RWPE1 (cell line): ENCODE measurements around the gene CEP78.
"Not testable (repeated sequence)": the region's sequence is repeated elsewhere in the genome, so short reads cannot be mapped to it uniquely, and the experiment has no call there.

ENCODE experiments used
- CTCF ChIA-PET: fragments of 350-600 bp; sonication (Branson Sonifier 250); formaldehyde crosslinking; extraction: SDS; loops from one replicate; lab custom pipeline; 2021; lab: Yijun Ruan, JAX
- POLR2A ChIA-PET: fragments of 400-600 bp; formaldehyde crosslinking; extraction: SDS; loops from one replicate; lab custom pipeline; 2020; ENCODE audit warnings: antibody characterized with exemption; ENCODE audit not compliant: low non-redundant PET; lab: Yijun Ruan, JAX
- DNase-seq: peaks from one replicate; pipeline ENCODE4 v3.0.0; 2012; ENCODE audit warnings: low spot score
- H3K27ac ChIP-seq: fragments of 450-650 bp; 2 replicates; pipeline ENCODE4 v1.5.1; 2017
- TF ChIP-seq, protein P1 (sequence below): fragments of 450-650 bp; conservative IDR thresholded peaks from 2 replicates; pipeline ENCODE4 v1.5.1; 2017; ENCODE audit warnings: low read depth, mild to moderate bottlenecking

Gene CEP78

DNA sequence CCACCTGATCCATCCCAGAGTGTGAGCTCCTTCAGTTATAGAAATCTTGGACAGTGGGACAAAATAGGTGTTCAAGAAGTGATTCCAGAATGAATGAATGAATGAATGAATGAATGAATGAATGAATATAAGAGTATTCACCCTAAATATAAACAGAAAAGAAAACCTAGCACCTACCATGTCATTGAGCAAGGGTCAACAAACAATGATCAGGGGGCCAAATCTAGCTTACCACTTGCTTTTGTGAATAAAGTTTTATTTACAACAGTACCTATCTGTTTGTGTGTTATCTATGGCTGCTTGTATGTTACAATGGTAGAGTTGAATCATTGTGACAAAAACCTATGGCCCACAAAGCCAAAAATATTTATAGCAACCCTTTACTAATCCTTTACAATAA lies 43.9 kb upstream of the CEP78 start:
- TF ChIP-seq, protein P1, sequence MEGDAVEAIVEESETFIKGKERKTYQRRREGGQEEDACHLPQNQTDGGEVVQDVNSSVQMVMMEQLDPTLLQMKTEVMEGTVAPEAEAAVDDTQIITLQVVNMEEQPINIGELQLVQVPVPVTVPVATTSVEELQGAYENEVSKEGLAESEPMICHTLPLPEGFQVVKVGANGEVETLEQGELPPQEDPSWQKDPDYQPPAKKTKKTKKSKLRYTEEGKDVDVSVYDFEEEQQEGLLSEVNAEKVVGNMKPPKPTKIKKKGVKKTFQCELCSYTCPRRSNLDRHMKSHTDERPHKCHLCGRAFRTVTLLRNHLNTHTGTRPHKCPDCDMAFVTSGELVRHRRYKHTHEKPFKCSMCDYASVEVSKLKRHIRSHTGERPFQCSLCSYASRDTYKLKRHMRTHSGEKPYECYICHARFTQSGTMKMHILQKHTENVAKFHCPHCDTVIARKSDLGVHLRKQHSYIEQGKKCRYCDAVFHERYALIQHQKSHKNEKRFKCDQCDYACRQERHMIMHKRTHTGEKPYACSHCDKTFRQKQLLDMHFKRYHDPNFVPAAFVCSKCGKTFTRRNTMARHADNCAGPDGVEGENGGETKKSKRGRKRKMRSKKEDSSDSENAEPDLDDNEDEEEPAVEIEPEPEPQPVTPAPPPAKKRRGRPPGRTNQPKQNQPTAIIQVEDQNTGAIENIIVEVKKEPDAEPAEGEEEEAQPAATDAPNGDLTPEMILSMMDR, result no peak
- no peak overlapping the region for H3K27ac ChIP-seq
- CTCF ChIA-PET, result interaction anchor here (0.5 kb wide), 2 partner anchors 183 to 734 kb away, joined by 3 read pairs; no protein-coding TSS in a partner anchor
- DNase-seq, result no peak
- POLR2A ChIA-PET, result no interaction called here

DNA sequence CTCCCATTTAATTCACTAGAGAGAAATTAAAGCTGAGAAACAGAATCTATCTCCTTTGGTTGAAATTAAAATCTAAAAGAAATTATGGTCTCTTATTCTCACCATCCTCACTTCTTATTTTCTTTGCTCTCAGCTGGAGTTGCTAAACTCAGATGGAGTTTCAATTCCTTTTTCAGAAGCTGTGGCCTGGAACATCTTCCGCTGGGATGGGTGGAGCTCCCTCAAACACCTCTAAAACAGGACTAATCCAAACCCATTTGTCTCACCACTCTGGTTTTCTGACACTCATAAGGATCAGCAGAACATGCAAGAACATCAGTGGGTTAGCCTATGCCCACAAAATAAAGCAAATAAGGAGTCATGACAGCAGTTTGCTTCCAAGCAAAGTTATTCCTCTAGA lies 39.6 kb upstream of the CEP78 start:
- ChIA-PET POLR2A (no interaction called here), CTCF (interaction anchor here (0.5 kb wide), 1 partner anchor 1030 kb away, joined by 3 read pairs; no protein-coding TSS in a partner anchor)
- no peak for DNase-seq
- TF ChIP-seq, protein P1, result no peak
- no peak overlapping the region for H3K27ac ChIP-seq

DNA sequence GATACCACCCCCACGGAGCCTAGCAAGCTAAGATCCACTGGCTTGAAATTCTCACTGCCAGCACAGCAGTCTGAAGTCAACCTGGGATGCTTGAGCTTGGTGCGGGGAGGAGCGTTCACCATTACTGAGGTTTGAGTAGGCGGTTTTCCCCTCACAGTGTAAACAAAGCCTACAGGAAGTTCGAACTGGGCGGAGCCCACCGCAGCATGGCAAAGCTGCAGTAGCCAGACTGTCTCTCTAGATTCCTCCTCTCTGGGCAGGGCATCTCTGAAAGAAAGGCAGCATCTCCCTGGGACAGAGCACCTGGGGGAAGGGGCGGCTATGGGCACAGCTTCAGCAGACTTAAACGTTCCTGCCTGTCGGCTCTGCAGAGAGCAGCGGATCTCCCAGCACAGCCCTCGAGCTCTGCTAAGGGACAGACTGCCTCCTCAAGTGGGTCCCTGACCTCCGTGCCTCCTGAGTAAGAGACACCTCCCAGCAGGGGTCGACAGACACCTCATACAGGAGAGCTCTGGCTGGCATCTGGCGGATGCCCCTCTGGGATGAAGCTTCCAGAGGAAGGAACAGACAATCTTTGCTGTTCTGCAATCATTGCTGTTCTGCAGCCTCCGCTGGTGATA lies 34.6 kb upstream of the CEP78 start:
- H3K27ac ChIP-seq, DNase-seq, POLR2A ChIA-PET: not testable (repeated sequence)
- CTCF ChIA-PET, result interaction anchor here (0.6 kb wide), 2 partner anchors 54 to 628 kb away, joined by 3 read pairs; no protein-coding TSS in a partner anchor

DNA sequence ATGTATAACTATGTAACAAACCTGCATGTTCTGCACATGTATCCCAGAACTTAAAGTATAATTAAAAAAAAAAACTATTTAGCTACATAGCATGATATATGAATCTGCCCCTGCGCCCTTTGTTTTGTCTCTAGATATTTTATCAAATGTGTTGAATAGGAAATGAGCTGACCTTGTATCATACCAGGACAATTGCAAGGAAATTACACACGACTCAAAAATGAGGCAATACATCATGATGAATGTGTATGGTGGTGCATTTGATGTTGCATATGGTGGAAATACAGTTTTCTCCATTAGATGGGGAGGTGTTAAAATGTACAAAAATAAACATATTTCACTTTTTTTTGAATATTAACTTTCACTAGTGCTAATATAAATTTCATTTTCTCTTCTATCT lies 28.6 kb upstream of the CEP78 start:
- POLR2A ChIA-PET, result no interaction called here

DNA sequence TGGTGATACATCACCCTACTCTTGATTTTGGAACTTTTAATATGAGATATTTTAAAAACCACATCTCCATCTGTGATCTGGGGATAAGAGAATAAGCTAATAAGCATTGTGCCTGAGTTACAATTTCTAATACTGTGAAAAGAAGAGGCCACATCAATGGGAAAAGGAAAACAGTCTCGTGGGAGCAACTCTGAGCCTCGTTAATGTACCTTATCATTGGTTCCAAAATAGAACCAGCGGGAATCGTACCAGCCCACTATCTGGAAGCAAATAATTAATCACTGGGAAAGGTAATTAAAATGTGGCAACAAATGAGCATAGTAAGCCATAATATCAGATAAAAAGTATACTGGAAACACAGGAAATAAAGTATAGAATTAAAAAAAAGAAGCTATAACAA lies 28.0 kb upstream of the CEP78 start:
- ChIA-PET CTCF (interaction anchor here (0.7 kb wide), 2 partner anchors 84 to 172 kb away, joined by 3 read pairs; no protein-coding TSS in a partner anchor), POLR2A (no interaction called here)
- no peak for DNase-seq
- no peak overlapping the region for H3K27ac ChIP-seq
- TF ChIP-seq, protein P1, result no peak

More for the DNA sequence above, 28.6 kb upstream of the CEP78 start:
- CTCF ChIA-PET, result interaction anchor here (0.7 kb wide), 1 partner anchor 171 kb away, joined by 3 read pairs; no protein-coding TSS in a partner anchor
- TF ChIP-seq, protein P1, result no peak
- DNase-seq, result no peak
- no peak overlapping the region for H3K27ac ChIP-seq

DNA sequence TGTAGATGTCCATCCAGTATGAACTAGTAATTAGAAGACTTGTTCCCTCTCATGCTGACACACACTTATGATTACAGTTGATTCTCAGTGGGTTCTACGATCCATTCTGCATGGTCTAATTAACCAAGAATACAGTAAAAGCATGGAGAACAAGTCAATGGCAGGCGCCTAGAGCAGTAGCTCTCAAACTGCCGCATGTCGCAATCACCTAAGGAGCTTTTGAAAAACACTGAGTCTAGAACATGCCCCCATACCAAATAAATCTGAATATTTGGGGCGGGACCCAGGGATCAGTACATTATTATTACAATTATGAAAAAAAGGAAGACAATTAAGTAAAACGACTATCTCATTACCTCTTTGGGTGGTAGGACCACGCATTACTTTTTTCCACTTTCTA lies 26.7 kb upstream of the CEP78 start:
- no peak overlapping the region for H3K27ac ChIP-seq
- POLR2A ChIA-PET, result no interaction called here
- no peak for DNase-seq
- TF ChIP-seq, protein P1, result no peak
- CTCF ChIA-PET, result no interaction called here

DNA sequence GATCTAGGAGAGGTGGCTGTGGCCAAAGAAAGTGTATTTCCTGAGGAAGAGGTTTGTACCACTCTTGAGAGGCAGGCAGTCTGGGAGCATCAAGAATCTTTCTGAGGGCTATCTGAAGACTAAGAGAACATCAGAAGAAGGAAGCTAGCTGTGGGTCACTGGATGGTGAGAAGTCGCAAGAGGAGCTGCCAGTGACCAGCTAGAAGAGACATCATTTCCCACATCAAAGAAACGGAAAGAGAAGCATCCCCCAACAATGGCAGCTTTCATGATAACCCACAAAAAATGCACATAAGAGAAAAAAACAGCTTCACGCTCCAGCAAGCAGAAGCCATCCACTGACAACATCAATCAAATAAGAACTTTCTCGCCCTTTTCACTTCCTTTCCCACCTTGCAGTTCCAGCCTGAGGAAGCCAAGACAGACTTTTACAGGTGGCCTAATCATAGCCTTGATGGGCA lies 25.0 kb upstream of the CEP78 start:
- no peak overlapping the region for H3K27ac ChIP-seq
- POLR2A ChIA-PET, result no interaction called here
- TF ChIP-seq, protein P1, result no peak
- CTCF ChIA-PET, result no interaction called here
- DNase-seq, result no peak
